Fibroblast of lung (primary cell): ENCODE data around the gene POLD3. TPM values are rescaled to one million over a fixed set of nuclear protein-coding genes. Genes with fewer than 3 reads are reported as not detected.
"Not testable (repeated sequence)": the region's sequence is repeated elsewhere in the genome, so short reads cannot be mapped to it uniquely, and the experiment has no call there.

Experiments used
- DNase-seq, 2 donors: peaks; one replicate each; pipeline versions ENCODE4 v3.0.0 to v3.0.0-alpha.2; 2010; ENCODE audit warnings: low read depth in 2 of 2
- H2AFZ ChIP-seq: 2 replicates; pipeline ENCODE4 v1.5.1; 2012; ENCODE audit warnings: low read length, control low read depth, inconsistent platforms
- H3K27ac ChIP-seq: 2 replicates; pipeline ENCODE4 v1.5.1; 2011; ENCODE audit warnings: low read length, control low read depth; ENCODE audit not compliant: insufficient read depth
- H3K27me3 ChIP-seq: 2 replicates; pipeline ENCODE4 v1.5.1; 2011; ENCODE audit warnings: mild to moderate bottlenecking, low read length; ENCODE audit not compliant: control insufficient read depth, insufficient read depth
- H3K36me3 ChIP-seq: 2 replicates; pipeline ENCODE4 v1.5.1; 2011; ENCODE audit warnings: low read length; ENCODE audit not compliant: control insufficient read depth, insufficient read depth
- H3K4me1 ChIP-seq: 2 replicates; pipeline ENCODE4 v1.5.1; 2011; ENCODE audit warnings: low read length; ENCODE audit not compliant: control insufficient read depth, insufficient read depth; ENCODE audit errors: extremely low read depth
- H3K4me2 ChIP-seq: 2 replicates; pipeline ENCODE4 v1.5.1; 2011; ENCODE audit warnings: low read length, control low read depth; ENCODE audit not compliant: insufficient read depth; ENCODE audit errors: extremely low read depth
- H3K4me3 ChIP-seq, 4 experiments: fragments of 200-600 bp in 1 of 4; sonication (generic) in 1 of 4; replicated peaks in 1 of 4; 2 replicates each; pipeline ENCODE4 v1.5.1; 2011 to 2016; ENCODE audit warnings: low read length in 4 of 4, low read depth in 3 of 4, mild to moderate bottlenecking in 3 of 4, control low read depth in 2 of 4, inconsistent platforms in 1 of 4, mixed read lengths in 1 of 4; ENCODE audit not compliant: insufficient read depth in 1 of 4; ENCODE audit errors: control extremely low read depth in 1 of 4
- H3K79me2 ChIP-seq: 2 replicates; pipeline ENCODE4 v1.5.1; 2012; ENCODE audit warnings: mild to moderate bottlenecking, low read length, inconsistent platforms; ENCODE audit not compliant: control insufficient read depth, insufficient read depth
- H3K9ac ChIP-seq: 2 replicates; pipeline ENCODE4 v1.5.1; 2011; ENCODE audit warnings: mild to moderate bottlenecking, low read length, control low read depth; ENCODE audit not compliant: insufficient read depth
- H3K9me3 ChIP-seq: 2 replicates; pipeline ENCODE4 v1.5.1; 2012; ENCODE audit warnings: low read depth, low read length; ENCODE audit not compliant: control insufficient read depth, insufficient read depth
- H4K20me1 ChIP-seq: 2 replicates; pipeline ENCODE4 v1.5.1; 2011; ENCODE audit warnings: low read length; ENCODE audit not compliant: control insufficient read depth, insufficient read depth; ENCODE audit errors: extremely low read depth
- EZH2 ChIP-seq: IDR thresholded peaks from 2 replicates; pipeline ENCODE4 v1.5.1; 2012; ENCODE audit warnings: low read length, control low read depth, mild to moderate bottlenecking; ENCODE audit errors: missing control alignments
- polyA plus RNA-seq, 2 donors: library from polyadenylated mRNA; depleted of rRNA in 1 of 2; stranded (reverse) in 1 of 2; unstranded in 1 of 2; fragments of >200 nt; gene quantifications; 2 replicates each; pipeline ENCODE4 v1.2.1, GENCODE V29; 2011 to 2012; ENCODE audit warnings: missing spikeins in 1 of 2
- total RNA-seq: library from RNA; depleted of rRNA; stranded (reverse); fragments of >200 nt; gene quantifications from 2 replicates; pipeline ENCODE4 v1.2.1, GENCODE V29; 2014
- TF ChIP-seq, protein P1 (sequence below), 2 donors: IDR thresholded peaks in 1 of 2; conservative IDR thresholded peaks in 1 of 2; 1 replicate in 1 of 2; 2 replicates in 1 of 2; pipeline ENCODE4 v1.5.1; 2011 to 2012; ENCODE audit warnings: low read length in 2 of 2, control low read depth in 1 of 2, inconsistent platforms in 1 of 2, low read depth in 1 of 2, mild to moderate bottlenecking in 1 of 2

Gene POLD3
- total and polyA plus RNA-seq, 2 donors (not counting 1 experiment from before 2014, with no cell fraction given): 9.1 to 13.7 TPM

DNA sequence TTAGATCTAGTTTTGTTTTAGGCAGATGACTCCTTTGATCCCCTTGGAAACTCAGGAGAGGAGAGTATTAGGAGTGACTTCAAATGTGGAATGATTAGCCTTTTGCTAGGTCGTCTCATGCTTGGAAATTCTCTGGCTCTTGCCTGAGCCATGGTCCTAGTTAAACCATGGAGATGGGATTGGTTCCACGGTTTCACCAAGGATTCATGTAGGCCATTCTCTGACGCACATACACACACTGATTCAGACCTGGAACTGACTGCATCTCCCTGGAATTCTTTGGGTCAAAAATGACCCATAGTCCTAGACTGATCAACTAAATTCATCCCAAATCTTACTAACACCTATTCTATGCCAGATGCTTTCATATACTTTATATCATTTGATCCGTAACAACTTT lies 56.5 kb downstream of the POLD3 start:
- Histone ChIP-seq H3K27ac (no peak overlapping the region), H3K27me3 (no peaks in the 10 kb centered on the region), H3K4me1 (peaks cover 9% of the 10 kb centered on the region), H3K4me2 (no peak overlapping the region), H3K9ac (no peak overlapping the region), H3K9me3 (no peaks in the 10 kb centered on the region), H3K36me3 (no peaks in the 10 kb centered on the region), H2AFZ (no peak overlapping the region), H3K4me3 (no peak overlapping the region), H4K20me1 (no peaks in the 10 kb centered on the region), H3K79me2 (no peaks in the 10 kb centered on the region)
- DNase-seq: peak; percentile 57 to 59
- no peak for TF ChIP-seq EZH2
- TF ChIP-seq, protein P1, sequence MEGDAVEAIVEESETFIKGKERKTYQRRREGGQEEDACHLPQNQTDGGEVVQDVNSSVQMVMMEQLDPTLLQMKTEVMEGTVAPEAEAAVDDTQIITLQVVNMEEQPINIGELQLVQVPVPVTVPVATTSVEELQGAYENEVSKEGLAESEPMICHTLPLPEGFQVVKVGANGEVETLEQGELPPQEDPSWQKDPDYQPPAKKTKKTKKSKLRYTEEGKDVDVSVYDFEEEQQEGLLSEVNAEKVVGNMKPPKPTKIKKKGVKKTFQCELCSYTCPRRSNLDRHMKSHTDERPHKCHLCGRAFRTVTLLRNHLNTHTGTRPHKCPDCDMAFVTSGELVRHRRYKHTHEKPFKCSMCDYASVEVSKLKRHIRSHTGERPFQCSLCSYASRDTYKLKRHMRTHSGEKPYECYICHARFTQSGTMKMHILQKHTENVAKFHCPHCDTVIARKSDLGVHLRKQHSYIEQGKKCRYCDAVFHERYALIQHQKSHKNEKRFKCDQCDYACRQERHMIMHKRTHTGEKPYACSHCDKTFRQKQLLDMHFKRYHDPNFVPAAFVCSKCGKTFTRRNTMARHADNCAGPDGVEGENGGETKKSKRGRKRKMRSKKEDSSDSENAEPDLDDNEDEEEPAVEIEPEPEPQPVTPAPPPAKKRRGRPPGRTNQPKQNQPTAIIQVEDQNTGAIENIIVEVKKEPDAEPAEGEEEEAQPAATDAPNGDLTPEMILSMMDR (conservative IDR thresholded peaks at IDR 0.05 in 1 of 2, IDR thresholded peaks at IDR 0.05 in 1 of 2; ENCODE audit: low read depth in 1 of 2, low read length in 2 of 2): no peak

DNA sequence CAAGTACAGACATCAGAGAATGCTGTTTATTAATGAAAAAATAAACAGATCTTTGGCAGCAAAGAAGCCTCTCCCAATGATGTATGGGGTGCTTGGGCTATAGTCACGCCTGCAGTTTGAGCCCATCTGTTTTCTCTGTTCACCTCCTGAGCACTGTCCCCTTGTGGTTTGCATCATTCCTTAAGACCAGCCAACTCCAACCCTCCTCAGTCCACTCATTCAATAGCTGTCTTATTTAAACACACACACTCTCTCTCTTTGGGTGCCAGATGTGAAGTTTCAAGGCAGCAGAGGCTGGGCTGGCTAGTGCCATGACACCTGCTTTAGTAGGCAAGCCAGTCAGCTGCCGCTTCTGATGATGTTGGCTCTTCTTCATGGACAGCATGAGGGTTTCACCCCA lies 58.1 kb downstream of the POLD3 start:
- Histone ChIP-seq H3K9ac (no peak overlapping the region), H2AFZ (no peak overlapping the region), H4K20me1 (no peaks in the 10 kb centered on the region), H3K27me3 (no peaks in the 10 kb centered on the region), H3K4me1 (peaks cover 9% of the 10 kb centered on the region), H3K9me3 (no peaks in the 10 kb centered on the region), H3K4me3 (no peak overlapping the region), H3K27ac (no peak overlapping the region), H3K36me3 (no peaks in the 10 kb centered on the region), H3K4me2 (no peak overlapping the region), H3K79me2 (no peaks in the 10 kb centered on the region)
- DNase-seq: peak; percentile 75 to 99
- TF ChIP-seq, protein P1 (conservative IDR thresholded peaks at IDR 0.05 in 1 of 2, IDR thresholded peaks at IDR 0.05 in 1 of 2; ENCODE audit: low read depth in 1 of 2, low read length in 2 of 2): no peak
- TF ChIP-seq EZH2: no peak

DNA sequence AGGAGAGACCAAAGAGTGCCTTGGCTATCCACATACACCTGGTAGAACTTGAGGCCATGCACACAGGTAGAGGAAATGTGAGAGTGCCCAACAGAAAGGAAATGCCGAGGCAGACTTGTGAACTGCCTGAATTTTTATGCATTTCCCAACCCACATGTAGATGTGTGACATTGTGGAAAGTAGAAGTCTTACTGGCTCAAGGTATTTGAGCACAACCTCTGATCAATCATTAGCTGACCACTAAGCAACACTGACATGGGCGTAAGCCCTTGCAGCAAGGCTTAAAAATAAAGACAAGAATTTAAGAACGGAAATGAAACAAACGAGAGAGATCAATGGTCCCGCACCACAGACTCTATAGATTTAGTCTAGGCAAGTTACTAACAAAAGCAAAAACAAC lies 62.6 kb downstream of the POLD3 start:
- Histone ChIP-seq H3K36me3 (no peaks in the 10 kb centered on the region), H3K27me3 (no peaks in the 10 kb centered on the region), H4K20me1 (no peaks in the 10 kb centered on the region), H3K79me2 (no peaks in the 10 kb centered on the region), H3K27ac (no peak overlapping the region), H2AFZ (no peak overlapping the region), H3K4me3 (no peak overlapping the region), H3K9me3 (no peaks in the 10 kb centered on the region), H3K4me2 (no peak overlapping the region), H3K9ac (no peak overlapping the region), H3K4me1 (peaks cover 6% of the 10 kb centered on the region)
- TF ChIP-seq EZH2: no peak
- TF ChIP-seq, protein P1 (conservative IDR thresholded peaks at IDR 0.05 in 1 of 2, IDR thresholded peaks at IDR 0.05 in 1 of 2; ENCODE audit: low read depth in 1 of 2, low read length in 2 of 2): no peak
- DNase-seq: no peak

DNA sequence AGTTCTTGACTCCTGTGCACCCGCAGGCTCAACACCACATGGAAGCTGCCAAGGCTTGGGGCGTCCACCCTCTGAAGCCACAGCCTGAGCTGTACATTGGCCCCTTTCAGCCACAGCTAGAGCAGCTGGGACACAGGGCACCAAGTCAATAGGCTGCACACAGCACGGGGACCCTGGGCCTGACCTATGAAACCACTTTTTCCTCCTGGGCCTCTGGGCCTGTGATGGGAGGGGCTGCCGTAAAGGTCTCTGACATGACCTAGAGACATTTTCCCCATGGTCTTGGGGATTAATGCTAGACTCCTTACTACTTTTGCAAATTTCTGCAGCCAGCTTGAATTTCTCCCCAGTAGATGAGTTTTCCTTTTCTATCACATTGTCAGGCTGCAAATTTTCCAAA lies 66.7 kb downstream of the POLD3 start:
- not testable (repeated sequence) for H3K4me3 ChIP-seq, H3K27me3 ChIP-seq, H3K27ac ChIP-seq, H3K4me1 ChIP-seq, H2AFZ ChIP-seq, DNase-seq, H3K4me2 ChIP-seq, H3K36me3 ChIP-seq, H4K20me1 ChIP-seq, H3K9ac ChIP-seq, H3K79me2 ChIP-seq, H3K9me3 ChIP-seq
